NCI-H2081 (cell line): ENCODE data around the gene RRP1.

Experiments used
- DNase-seq, 2 experiments: peaks; one replicate each; lab custom pipeline; 2025; lab: John Stamatoyannopoulos, UW

Gene RRP1

GRCh38 chr21:43775795-43776430 lies 13.5 kb upstream of the RRP1 start, which contains the start of gene CSTB:
TSS of gene CSTB (minus strand) at chr21:43776308. CDS start at chr21:43776269, 39 bp downstream.
- DNase-seq, result peak; percentile 44 to 54

DNA sequence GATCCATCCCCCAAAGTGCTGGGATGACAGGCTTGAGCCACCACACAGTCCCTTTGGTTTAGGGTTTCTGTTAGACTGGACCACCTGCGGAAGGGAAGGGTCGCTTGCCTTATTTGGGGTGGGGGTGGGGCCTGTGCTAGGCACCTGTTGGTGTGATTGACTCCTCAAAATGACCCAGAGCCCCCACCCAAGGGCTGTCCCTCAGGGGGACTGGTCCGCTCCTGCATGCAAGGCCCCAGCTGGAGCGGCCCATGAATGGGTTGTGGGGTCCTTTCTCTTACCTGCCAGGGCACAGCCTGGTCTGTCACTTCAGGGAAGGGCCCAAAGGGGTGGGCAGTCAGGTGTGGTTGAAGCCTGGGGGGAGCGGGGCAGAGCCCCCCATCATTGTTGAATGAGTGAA lies 11.4 kb upstream of the RRP1 start:
- DNase-seq, result no peak

DNA sequence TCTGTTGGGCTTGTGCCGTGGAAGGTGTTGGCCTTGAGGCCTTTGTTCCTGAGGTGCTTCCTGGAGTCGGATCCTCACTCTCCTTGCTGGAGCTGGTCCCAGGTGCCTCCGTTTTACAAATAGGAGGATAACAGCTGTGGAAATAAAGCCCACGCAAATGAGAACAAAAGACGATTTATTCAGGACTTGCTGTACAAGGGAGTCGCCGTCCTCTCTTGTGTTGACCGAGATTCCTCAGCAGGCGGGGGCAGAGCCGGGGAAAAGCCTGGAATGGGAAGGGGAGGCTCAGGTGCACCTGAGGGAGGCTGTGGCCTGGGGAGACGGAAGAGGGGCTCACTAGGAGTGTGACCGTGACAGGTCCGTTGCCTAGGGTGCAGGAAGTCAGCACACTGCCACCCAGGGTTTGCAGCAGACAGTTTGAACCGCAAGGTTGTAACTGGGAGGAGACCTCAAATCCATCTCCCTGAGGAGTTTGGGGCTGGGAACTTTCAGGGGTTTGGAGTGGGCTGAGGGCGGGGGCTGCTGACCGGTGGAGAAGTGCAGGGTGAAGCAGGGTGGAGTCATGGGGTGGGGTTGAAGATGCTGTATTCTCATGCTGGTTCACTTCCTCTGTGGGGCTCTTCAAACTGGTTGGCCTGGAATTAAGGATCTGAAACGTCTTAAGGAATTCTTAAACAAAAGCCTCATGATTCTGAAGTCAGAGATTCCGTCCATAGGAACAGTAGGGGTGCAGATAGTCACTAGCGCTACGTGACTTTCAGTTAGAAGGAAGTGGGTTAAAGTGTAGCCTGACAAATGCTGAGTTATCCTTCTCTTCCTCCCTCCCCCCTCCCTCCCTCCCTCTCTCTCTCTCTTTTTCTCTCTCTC lies 10.7 kb upstream of the RRP1 start:
- no peak for DNase-seq

DNA sequence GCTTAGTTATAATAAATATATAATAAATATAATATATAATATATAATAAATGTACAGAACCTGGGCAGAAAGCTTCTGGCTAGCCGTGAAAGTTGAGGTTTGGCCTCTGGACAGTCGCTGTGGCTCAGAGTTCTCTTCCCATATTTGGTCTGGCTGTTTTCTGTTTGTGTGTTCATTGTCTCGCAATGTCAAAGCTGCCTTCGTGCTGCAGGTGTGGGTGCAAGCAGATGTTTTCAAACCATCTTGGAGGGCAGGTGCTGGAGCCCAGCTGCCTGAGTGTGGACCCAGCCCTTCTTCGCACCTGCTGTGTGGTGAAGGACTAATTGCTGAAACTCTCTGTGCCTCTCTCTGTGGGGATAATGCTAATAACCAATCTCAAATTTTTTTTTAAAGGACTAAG lies 9.7 kb upstream of the RRP1 start:
- DNase-seq, result peak in 1 of 2 experiments; percentile 7

- DNase-seq, result no peak
Measured at GRCh38 chr21:43781846-43782245, 7.5 kb upstream of the RRP1 start.

GRCh38 chr21:43782431-43783097 lies 6.8 kb upstream of the RRP1 start:
- DNase-seq, result no peak

DNA sequence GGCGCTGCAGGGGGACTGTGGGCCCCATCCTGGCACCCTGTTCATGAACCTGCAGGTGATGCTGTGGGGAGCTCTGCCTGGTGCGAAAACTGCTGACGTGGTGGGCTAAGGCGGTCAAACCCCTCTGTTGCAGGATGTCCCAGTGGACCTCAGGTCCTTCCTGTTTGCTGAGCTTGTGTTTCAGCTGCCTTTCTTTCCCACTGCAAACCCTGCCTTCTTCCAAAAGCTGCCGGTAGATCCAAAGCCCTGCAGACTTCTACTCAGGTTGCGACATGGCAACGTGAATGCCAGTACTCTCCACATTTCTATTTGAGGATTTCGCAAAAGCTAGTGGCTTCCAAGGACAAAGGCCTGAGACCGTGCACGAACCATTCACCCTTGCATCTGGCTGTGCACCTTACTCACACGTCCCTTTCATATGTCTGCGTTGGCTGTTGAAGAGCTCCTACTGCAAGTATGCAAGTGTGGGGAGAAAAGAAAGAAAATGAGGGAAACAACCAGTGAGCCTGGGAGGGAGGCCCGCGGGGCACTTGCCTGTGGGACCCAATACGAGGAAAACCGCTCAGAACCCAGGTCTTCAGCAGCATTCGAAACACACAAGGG lies 6.2 kb upstream of the RRP1 start:
- no peak for DNase-seq

- no peak for DNase-seq
Measured at GRCh38 chr21:43785134-43785533, 4.2 kb upstream of the RRP1 start.

DNA sequence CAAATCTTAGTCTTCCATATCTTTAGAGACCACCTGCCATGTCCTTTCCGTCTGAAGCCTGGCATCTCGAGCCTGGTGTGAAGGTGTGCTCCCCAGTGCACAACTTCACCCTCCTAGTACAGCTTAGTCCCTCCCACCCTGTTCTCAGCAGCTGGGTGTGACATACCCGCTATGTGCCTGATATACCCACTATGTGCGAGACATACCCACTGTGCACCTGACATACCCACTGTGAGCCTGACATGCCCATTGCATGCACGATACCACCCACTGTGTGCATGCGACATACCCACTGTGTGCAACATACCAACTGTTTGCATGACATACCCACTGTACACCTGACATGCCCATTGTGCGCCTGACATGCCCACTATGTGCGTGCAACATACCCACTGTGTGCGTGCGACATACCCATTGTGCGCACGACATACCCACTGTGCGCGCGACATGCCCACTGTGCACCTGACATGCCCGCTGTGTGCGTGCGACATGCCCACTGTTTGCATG lies 3.0 kb upstream of the RRP1 start:
- no peak for DNase-seq

DNA sequence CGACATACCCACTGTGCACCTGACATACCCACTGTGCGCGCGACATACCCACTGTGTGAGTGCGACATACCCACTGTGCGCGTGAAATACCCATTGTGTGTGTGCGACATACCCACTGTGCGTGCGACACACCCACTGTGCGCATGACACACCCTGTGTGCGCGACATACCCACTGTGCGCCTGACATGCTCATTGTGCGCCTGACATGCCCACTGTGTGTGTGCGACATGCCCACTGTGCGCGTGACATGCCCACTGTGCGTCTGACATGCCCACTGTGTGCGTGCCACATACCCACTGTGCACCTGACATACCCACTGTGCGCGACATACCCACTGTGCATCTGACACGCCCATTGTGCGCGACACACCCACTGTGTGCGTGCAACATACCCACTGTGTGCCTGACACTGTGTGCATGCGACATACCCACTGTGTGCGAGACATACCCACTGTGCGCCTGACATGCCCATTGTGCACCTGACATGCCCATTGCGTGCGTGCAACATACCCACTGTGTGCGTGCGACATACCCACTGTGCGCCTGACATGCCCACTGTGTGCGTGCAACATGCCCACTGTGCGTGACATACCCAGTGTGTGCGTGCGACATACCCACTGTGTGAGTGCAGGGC lies 2.5 kb upstream of the RRP1 start:
- DNase-seq, result no peak

DNA sequence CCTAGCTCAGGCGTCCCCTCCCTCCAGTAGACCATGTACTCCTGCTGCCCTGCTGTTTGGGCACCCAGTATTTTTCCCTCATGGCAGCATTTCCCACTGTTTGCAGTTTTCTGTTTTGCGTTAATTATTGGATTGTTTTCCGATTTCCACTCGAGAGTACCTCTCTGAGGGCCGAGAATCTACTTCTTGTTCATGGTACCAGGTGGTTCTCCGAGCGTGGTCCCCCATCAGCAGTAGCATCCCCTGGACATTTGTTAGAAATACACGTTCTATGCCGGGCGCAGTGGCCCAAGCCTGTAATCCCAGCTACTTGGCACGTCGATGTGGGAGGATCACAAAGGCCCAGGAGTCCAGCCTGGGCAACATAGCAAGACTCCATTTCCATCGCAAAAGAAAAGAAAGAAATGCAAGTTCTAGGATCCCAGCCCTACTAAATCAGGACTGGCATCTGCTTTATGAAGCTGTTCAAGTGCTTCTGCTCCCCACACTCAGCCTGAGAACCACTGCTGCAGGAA lies 690 bp downstream of the RRP1 start:
- DNase-seq, result no peak

DNA sequence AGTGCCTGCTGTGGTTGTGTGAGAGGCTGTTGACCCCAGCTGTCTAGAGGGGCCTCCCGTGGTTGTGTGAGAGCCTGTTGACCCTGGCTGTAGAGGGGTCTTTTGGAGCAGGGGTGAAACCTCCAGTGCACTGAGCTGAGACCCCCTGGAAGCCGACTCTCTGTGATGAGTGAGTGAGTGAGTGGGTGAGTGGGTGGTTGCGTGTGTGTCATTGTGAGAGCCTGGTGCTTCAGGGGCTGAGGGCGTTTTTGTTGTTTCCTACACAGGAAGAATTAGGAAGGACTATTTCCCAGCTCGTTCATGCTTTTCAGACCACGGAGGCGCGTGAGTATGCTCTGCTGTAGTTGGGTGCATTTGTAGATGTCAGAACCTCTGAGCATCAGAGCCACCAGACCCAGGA lies 3.0 kb downstream of the RRP1 start:
- no peak for DNase-seq

DNA sequence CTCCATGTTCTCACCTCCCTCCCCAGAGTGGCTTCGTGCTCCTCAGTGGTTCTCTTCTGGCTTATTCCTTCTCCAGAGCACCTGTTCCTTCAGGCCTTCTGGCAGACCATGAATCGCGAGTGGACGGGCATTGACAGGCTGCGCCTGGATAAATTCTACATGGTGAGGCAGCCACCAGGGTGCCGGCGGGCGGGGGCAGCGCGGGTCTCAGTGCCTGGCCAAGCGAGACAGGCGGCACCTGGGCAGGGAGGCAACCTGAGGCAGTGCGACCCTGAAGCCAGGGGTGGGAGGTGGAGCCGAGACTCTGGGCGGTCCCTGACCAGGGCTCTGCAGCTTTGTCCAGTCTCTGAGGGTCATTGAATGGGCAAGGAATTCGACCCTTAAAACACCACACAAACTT lies 3.9 kb downstream of the RRP1 start:
- DNase-seq, result no peak

GRCh38 chr21:43794311-43794710 lies 4.9 kb downstream of the RRP1 start:
- DNase-seq, result no peak

DNA sequence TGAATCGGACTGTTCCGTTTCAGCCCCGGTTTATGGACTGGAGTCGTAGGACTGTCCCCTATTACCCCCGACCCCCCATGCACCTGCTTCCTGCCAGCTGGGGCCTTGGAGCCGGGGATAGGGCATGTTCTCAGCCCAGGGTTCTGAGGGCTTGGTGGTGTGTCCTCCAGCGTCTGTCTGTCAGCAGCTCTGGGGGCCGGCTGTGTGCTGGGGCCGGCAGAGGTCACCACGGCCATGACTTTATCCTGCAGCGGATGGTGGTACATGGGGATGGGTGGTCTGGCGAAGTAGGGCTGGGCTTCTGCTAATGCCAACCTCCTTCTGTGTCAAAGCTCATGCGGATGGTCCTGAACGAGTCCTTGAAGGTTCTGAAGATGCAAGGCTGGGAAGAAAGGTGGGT lies 5.5 kb downstream of the RRP1 start:
- DNase-seq, result no peak

DNA sequence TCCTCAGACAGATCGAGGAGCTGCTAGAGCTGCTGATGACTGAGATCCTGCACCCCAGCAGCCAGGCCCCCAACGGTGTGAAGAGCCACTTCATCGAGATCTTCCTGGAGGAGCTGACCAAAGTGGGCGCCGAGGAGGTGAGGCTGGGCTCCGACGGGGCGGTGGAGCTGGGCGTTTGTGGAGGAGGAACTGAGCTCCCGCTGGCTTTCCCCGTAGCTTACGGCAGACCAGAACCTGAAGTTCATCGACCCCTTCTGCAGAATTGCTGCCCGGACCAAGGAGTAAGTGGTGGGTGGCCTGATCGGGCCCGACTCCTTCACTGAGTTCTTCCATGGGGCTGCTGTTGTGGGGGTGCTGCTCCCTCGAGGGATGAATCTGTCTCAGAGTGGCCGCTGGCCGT lies 8.0 kb downstream of the RRP1 start:
- no peak for DNase-seq

- DNase-seq, result no peak
Measured at GRCh38 chr21:43797925-43798715, 8.7 kb downstream of the RRP1 start.

GRCh38 chr21:43799301-43799840 lies 10.0 kb downstream of the RRP1 start:
- DNase-seq, result no peak

DNA sequence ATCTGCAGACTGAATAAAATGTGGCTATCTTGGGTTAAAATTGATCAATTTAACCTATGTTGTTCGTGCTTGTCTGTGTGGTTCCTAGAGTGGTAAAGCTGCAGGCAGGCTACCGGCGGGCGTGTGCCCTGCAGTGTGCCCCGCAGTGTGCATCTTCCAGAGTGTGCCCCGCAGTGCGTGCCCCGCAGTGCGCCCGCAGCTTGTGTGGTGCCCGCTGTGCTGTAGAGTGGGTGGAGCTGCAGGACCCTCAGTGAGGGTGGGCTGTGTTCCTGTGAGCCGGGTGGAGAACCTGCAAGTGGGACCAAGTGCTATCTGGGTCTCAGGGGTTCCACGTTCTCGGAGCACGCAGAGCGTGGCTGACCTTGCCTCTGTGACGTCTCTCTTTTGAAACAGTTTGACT lies 10.7 kb downstream of the RRP1 start:
- no peak for DNase-seq

DNA sequence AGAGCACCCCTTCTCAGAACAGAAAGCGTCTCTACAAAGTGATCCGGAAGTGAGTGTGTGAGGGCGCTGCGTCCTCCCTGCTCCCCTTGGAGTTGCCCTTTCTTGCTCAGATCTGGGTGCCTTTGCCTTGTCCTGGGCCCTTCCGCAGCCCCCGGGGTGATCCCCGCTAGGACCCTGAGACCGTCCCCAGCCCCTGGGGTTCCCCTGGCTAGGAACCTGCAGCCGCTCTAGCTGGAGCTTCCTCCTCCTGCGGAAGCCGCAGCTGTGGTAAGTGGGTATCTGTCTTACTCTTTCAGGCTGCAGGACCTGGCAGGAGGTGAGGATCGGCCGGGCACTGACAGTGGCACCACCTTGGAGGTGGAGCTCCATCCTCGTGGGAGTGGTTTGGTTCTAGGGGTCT lies 11.2 kb downstream of the RRP1 start:
- DNase-seq, result no peak
